B cell (primary cell): ENCODE data around the gene KRT4. TPM values are rescaled to one million over a fixed set of nuclear protein-coding genes. Genes with fewer than 3 reads are reported as not detected.

ENCODE experiments used
- ATAC-seq: fragments of 200-7000 bp; cut with Tn5 transposase; one replicate; pipeline ENCODE4 v1.10.0; 2021; ENCODE audit warnings: low read depth, mild to moderate bottlenecking, moderate number of reproducible peaks, moderate library complexity
- CTCF ChIA-PET: fragments of 350-600 bp; sonication (Branson Sonifier 250); formaldehyde crosslinking; loops from one replicate; lab custom pipeline; 2021; ENCODE audit warnings: antibody characterized with exemption, inconsistent platforms; lab: Charles Lee
- POLR2A ChIA-PET: fragments of 350-600 bp; sonication (Branson Sonifier 250); formaldehyde crosslinking; loops from one replicate; lab custom pipeline; 2021; ENCODE audit warnings: antibody characterized with exemption; lab: Charles Lee
- DNase-seq: peaks from one replicate; pipeline ENCODE4 v3.0.0; 2013
- H2AFZ ChIP-seq: 2 replicates; pipeline ENCODE4 v1.6.1; 2012; ENCODE audit warnings: mild to moderate bottlenecking, low read depth, low read length; ENCODE audit not compliant: insufficient read depth, poor library complexity, severe bottlenecking
- H3K27ac ChIP-seq, 2 donors: 1 replicate in 1 of 2; 2 replicates in 1 of 2; pipeline ENCODE4 v1.5.1; 2012 to 2013; ENCODE audit warnings: low read length in 2 of 2, mild to moderate bottlenecking in 2 of 2, moderate library complexity in 1 of 2
- H3K27me3 ChIP-seq, 4 experiments: fragments of 200-600 bp in 1 of 4; sonication (generic) in 1 of 4; replicated peaks in 1 of 4; 1 replicate in 2 of 4; 2 replicates in 2 of 4; pipeline versions ENCODE4 v1.6.1 to v1.7.0; 2013 to 2016; ENCODE audit warnings: low read length in 3 of 4, mild to moderate bottlenecking in 2 of 4, mixed read lengths in 1 of 4, moderate library complexity in 1 of 4; ENCODE audit not compliant: insufficient read depth in 4 of 4, control insufficient read depth in 3 of 4; ENCODE audit errors: control extremely low read depth in 1 of 4
- H3K36me3 ChIP-seq, 2 experiments: replicated peaks in 1 of 2; 1 replicate in 1 of 2; 2 replicates in 1 of 2; pipeline versions ENCODE4 v1.6.1 to v1.7.1; 2013; ENCODE audit warnings: low read length in 1 of 2; ENCODE audit not compliant: insufficient read depth in 2 of 2, control insufficient read depth in 1 of 2; ENCODE audit errors: control extremely low read depth in 1 of 2, extremely low read depth in 1 of 2
- H3K4me1 ChIP-seq, 2 donors: fragments of 200-600 bp in 1 of 2; sonication (generic) in 1 of 2; 1 replicate in 1 of 2; 2 replicates in 1 of 2; pipeline versions ENCODE4 v1.5.1 to v1.6.1; 2013 to 2017; ENCODE audit warnings: low read length in 2 of 2; ENCODE audit not compliant: control insufficient read depth in 2 of 2, insufficient read depth in 2 of 2
- H3K4me2 ChIP-seq: replicated peaks from 2 replicates; pipeline ENCODE3; 2012; ENCODE audit warnings: mild to moderate bottlenecking, low read depth, low read length; ENCODE audit not compliant: poor library complexity, severe bottlenecking
- H3K4me3 ChIP-seq, 5 experiments: fragments of 200-600 bp in 1 of 5; sonication (generic) in 1 of 5; 1 replicate in 3 of 5; 2 replicates in 2 of 5; pipeline versions ENCODE4 v1.5.1 to v1.7.0; 2011 to 2016; ENCODE audit warnings: low read length in 4 of 5, mild to moderate bottlenecking in 4 of 5, low read depth in 2 of 5, control low read depth in 1 of 5, moderate library complexity in 1 of 5; ENCODE audit not compliant: insufficient read depth in 1 of 5; ENCODE audit errors: control extremely low read depth in 1 of 5, extremely low read depth in 1 of 5
- H3K79me2 ChIP-seq: fragments of 200-600 bp; sonication (generic); one replicate; pipeline ENCODE4 v1.6.0; 2016; ENCODE audit warnings: low read length; ENCODE audit not compliant: control insufficient read depth, insufficient read depth
- H3K9ac ChIP-seq: fragments of 200-600 bp; sonication (generic); 2 replicates; pipeline ENCODE4 v1.6.1; 2017; ENCODE audit warnings: mild to moderate bottlenecking, low read length, moderate library complexity
- H3K9me3 ChIP-seq, 3 donors: one replicate each; pipeline versions ENCODE4 v1.6.1 to v1.7.1; 2013; ENCODE audit warnings: low read length in 2 of 3; ENCODE audit not compliant: control insufficient read depth in 2 of 3, insufficient read depth in 1 of 3; ENCODE audit errors: control extremely low read depth in 1 of 3
- H4K20me1 ChIP-seq: 2 replicates; pipeline ENCODE4 v1.6.0; 2012; ENCODE audit warnings: mild to moderate bottlenecking, low read length; ENCODE audit not compliant: insufficient read depth, control insufficient read depth, poor library complexity, severe bottlenecking
- H3K27ac Mint-ChIP-seq: one replicate; pipeline ENCODE4 v1.8.0; 2021; ENCODE audit warnings: mixed read lengths
- H3K27me3 Mint-ChIP-seq: one replicate; pipeline ENCODE4 v1.8.0; 2021; ENCODE audit warnings: mixed read lengths
- H3K4me1 Mint-ChIP-seq: one replicate; pipeline ENCODE4 v1.8.0; 2021; ENCODE audit warnings: mixed read lengths
- H3K4me3 Mint-ChIP-seq: one replicate; pipeline ENCODE4 v1.8.0; 2021; ENCODE audit warnings: mixed read lengths
- H3K9me3 Mint-ChIP-seq: one replicate; pipeline ENCODE4 v1.8.0; 2022; ENCODE audit warnings: mixed read lengths; ENCODE audit not compliant: insufficient read depth
- EZH2 ChIP-seq: IDR thresholded peaks from 2 replicates; pipeline ENCODE4 v1.6.1; 2012; ENCODE audit warnings: borderline replicate concordance, low read depth, mild to moderate bottlenecking, moderate library complexity, low read length; ENCODE audit not compliant: insufficient read depth, poor library complexity, severe bottlenecking
- WGBS: methylation state at CpG from one replicate; pipeline ENCODE4 v1.1.5; 2013; ENCODE audit warnings: missing lambda C conversion rate; ENCODE audit not compliant: insufficient coverage; 5-methylcytosine and 5-hydroxymethylcytosine counted together
- intact Hi-C: fragments of 100-400 bp; cut with micrococcal nuclease; formaldehyde crosslinking; loops from one replicate; pipeline ENCODE4 v1.10.0; 2022
- polyA plus RNA-seq: library from polyadenylated mRNA; depleted of rRNA; stranded (reverse); fragments of >200 nt; gene quantifications from 2 replicates; pipeline ENCODE4 v1.2.3, GENCODE V29; 2012
- total RNA-seq, 2 donors: library from RNA; stranded (reverse); fragments of 120-200 nt in 1 of 2; gene quantifications; 1 replicate in 1 of 2; 2 replicates in 1 of 2; pipeline versions ENCODE4 v1.2.3 to v1.2.4, GENCODE V29; 2013 to 2022
- TF ChIP-seq, protein P1 (sequence below): fragments of 200-600 bp; IDR thresholded peaks from one replicate; pipeline ENCODE4 v1.8.0; 2022; ENCODE audit warnings: antibody characterized with exemption, mild to moderate bottlenecking

KRT4 gene
- total and polyA plus RNA-seq, 2 donors (not counting 1 experiment from before 2014, with no cell fraction given): not detected

DNA sequence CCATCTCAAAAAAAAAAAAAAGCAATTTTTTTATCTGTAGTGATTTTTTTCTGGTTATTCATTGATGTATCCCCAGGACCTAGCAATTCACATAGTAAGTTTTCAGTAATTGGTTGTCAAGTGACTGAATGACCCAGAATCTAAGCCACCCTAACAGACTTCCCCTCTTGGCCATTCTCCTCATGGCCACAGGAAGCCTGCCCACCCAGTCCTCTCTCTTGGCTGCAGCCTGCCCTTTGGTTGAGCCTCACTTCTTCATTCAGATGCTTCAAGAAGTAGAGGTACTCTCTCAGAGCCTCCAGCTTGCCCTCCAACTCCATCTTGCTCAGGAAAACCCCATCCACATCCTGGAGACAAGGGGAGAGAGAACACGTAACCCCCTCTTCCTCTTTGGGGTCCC is 32.0 kb upstream of the KRT4 start:
- H3K36me3 ChIP-seq: no peaks in the 10 kb centered on the region
- Mint-ChIP-seq H3K9me3 (no peaks in the 10 kb centered on the region), H3K4me3 (no peak overlapping the region), H3K27me3 (peaks cover 26% of the 10 kb centered on the region), H3K27ac (no peak overlapping the region), H3K4me1 (peaks cover 6% of the 10 kb centered on the region)
- no peak for ATAC-seq
- CTCF ChIA-PET: no interaction called here
- no peak overlapping the region for H3K9ac ChIP-seq
- WGBS: no CpG with 5 or more reads among the region's 1 CpG
- no peaks in the 10 kb centered on the region for H4K20me1 ChIP-seq
- H3K4me3 ChIP-seq: no peak overlapping the region
- intact Hi-C loops: no loop called here
- no peak for DNase-seq
- H3K27ac ChIP-seq: no peak overlapping the region
- no peak for TF ChIP-seq EZH2
- TF ChIP-seq, protein P1, sequence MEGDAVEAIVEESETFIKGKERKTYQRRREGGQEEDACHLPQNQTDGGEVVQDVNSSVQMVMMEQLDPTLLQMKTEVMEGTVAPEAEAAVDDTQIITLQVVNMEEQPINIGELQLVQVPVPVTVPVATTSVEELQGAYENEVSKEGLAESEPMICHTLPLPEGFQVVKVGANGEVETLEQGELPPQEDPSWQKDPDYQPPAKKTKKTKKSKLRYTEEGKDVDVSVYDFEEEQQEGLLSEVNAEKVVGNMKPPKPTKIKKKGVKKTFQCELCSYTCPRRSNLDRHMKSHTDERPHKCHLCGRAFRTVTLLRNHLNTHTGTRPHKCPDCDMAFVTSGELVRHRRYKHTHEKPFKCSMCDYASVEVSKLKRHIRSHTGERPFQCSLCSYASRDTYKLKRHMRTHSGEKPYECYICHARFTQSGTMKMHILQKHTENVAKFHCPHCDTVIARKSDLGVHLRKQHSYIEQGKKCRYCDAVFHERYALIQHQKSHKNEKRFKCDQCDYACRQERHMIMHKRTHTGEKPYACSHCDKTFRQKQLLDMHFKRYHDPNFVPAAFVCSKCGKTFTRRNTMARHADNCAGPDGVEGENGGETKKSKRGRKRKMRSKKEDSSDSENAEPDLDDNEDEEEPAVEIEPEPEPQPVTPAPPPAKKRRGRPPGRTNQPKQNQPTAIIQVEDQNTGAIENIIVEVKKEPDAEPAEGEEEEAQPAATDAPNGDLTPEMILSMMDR: no peak
- H3K9me3 ChIP-seq: no peaks in the 10 kb centered on the region
- POLR2A ChIA-PET: no interaction called here
- H3K4me1 ChIP-seq: peaks cover 0 to 7% of the 10 kb centered on the region in 2 donors
- peaks cover 0 to 3% (median 0%) of the 10 kb centered on the region in 4 experiments for H3K27me3 ChIP-seq
- H2AFZ ChIP-seq: no peak overlapping the region
- H3K79me2 ChIP-seq: no peaks in the 10 kb centered on the region
- no peak overlapping the region for H3K4me2 ChIP-seq

DNA sequence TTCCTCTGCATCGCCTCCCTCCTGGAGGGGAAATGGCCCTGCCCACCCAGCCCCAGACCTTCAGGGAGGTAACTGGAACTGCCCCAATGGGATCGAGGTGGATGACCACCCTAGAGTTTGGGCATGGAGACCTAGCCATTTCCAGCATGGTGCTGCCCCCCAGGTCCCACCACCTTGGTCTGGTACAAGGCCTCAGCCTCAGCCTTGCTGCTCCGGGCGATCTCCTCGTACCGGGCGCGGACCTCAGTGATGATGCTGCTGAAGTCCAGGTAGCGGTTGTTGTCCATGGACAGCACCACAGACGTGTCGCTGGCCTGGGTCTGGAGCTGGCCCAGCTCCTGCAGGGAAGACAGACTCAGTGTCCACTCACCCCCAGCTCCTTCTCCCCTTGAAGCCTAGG is 30.5 kb upstream of the KRT4 start:
- Histone ChIP-seq H3K9ac (no peak overlapping the region), H2AFZ (no peak overlapping the region), H3K4me3 (no peak overlapping the region), H3K79me2 (no peaks in the 10 kb centered on the region), H4K20me1 (no peaks in the 10 kb centered on the region), H3K36me3 (no peaks in the 10 kb centered on the region), H3K27ac (no peak overlapping the region), H3K9me3 (no peaks in the 10 kb centered on the region), H3K4me2 (no peak overlapping the region), H3K4me1 (no peaks in the 10 kb centered on the region), H3K27me3 (peaks cover 0 to 3% (median 0%) of the 10 kb centered on the region in 4 experiments)
- 93% methylated on average over 11 of the region's 11 CpGs for WGBS
- Mint-ChIP-seq H3K4me1 (no peaks in the 10 kb centered on the region), H3K4me3 (no peak overlapping the region), H3K27me3 (peaks cover 38% of the 10 kb centered on the region), H3K9me3 (no peaks in the 10 kb centered on the region), H3K27ac (no peak overlapping the region)
- TF ChIP-seq, protein P1: no peak
- no peak for TF ChIP-seq EZH2
- DNase-seq: no peak
- POLR2A ChIA-PET: no interaction called here
- intact Hi-C loops: no loop called here
- CTCF ChIA-PET: no interaction called here
- no peak for ATAC-seq
